Activated T-cell treated with anti-CD3 and anti-CD28 coated beads for 24 hours (primary cell): ENCODE measurements around the gene LUZP2.

Source experiments
- DNase-seq: peaks from one replicate; pipeline ENCODE4 v3.0.0-alpha.2; 2020; ENCODE audit warnings: low read depth

LUZP2 gene

DNA sequence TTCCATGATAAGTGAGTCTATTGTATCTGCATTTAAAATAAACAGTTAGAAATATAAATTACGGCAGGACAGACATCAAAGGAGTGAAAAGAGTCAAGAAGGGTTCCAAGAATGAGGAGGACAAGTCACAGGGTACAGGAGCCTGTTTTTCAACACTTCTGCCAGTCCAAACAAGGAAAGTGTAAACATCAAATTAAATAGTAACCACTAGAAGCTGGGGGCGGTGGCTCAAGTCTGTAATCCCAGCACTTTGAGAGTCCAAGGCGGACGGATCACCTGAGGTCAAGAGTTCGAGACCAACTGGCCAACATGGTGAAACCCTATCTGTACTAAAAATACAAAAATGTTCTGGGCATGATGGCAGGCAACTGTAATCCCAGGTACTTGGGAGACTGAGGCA is 219.6 kb downstream of the LUZP2 start:
- DNase-seq, result no peak

DNA sequence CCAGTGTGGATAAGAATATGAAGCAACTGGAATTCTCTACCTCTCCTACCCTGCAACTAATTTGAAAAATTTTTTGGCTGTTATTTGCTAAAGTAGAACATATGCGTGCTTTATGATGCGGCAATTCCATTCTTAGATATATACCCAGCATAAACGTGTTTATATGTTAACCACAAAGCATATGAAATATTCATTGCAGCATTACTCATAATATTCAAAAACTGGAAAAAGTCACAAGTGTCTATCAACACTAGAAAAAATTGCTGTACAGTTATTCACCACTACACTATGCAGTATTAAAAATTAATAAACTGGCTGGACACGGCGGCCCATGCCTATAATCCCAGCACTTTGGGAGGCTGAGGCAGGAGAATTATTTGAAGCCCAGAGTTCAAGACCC is 226.4 kb downstream of the LUZP2 start:
- DNase-seq, result no peak

DNA sequence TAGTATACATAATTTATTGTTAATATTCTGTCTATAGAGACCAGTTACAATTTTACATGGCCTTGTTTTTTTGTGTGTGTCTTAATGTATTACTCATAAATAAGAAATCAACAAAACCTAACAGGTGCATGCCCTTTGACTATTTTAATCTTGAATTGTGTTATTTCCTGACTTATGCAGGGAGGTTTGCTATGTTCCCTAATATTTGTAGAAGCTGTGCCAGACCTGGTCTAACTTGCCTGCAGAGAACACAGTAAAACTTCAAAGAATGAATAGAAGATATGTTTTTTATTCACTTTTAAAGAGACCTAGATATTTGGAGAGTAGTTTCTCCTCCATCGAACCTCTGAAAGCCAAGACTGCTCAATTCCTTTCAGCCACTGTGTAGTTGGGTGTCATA is 234.7 kb downstream of the LUZP2 start:
- no peak for DNase-seq

DNA sequence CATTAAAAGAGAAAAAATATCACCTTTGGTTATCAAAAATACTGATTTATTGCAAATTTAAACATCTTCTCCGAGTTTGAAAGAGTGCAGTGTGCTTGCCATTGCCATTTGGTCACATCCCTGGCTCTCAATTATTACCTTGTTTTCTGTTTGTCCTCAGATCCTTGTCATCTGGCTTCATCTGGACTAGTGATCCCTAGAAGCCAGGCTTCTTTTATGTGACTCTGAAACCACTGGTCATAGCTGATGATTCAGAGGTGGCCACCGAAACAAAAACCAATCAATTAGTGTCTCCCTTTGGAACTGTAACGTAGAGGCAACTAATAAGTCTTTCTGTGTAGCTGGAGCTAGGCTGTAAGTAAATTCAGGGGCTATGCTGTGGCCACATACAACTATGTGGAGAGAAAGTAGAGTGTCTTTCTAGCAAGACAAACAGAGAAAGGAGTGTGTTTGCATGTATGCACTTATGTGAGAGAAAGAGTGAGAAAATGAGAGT is 237.9 kb downstream of the LUZP2 start:
- DNase-seq, result no peak

DNA sequence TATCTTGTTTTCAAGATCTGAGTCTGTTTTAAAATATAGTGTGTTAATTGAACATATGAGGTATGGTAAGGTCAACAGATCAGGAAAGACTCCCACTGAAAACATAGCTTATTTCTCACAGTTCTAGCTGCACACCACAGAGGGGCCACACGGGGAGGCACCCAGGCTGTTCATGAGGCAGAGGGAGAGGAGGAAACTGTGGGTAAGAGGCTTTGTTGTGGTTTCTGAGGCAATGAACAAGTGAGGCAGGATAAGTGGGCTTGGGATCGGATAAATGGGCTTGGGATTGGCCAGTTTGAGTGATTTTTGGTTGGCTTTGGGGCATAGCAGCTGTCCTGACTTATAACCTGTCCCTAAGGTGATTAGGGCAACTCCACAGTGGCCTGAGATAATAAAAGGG is 242.1 kb downstream of the LUZP2 start:
- DNase-seq, result no peak

DNA sequence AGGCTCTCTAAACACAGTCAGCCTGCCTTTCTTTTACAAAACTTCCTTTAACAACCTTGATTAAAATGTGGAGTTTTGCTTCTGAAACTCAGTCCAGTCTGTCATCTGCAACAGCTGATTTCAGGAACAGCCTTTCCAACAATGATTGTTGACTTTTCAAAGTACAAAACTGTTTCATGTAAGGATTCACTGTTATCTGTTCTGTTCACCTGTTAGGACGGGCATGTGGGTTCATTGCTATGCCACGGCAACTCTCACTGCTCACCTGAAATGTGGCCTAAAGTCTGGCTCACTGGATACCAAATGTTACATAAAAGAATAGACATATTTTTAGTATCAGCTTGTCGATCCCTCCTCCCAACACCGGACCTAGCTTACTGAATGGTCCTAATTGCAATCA is 242.8 kb downstream of the LUZP2 start:
- no peak for DNase-seq

DNA sequence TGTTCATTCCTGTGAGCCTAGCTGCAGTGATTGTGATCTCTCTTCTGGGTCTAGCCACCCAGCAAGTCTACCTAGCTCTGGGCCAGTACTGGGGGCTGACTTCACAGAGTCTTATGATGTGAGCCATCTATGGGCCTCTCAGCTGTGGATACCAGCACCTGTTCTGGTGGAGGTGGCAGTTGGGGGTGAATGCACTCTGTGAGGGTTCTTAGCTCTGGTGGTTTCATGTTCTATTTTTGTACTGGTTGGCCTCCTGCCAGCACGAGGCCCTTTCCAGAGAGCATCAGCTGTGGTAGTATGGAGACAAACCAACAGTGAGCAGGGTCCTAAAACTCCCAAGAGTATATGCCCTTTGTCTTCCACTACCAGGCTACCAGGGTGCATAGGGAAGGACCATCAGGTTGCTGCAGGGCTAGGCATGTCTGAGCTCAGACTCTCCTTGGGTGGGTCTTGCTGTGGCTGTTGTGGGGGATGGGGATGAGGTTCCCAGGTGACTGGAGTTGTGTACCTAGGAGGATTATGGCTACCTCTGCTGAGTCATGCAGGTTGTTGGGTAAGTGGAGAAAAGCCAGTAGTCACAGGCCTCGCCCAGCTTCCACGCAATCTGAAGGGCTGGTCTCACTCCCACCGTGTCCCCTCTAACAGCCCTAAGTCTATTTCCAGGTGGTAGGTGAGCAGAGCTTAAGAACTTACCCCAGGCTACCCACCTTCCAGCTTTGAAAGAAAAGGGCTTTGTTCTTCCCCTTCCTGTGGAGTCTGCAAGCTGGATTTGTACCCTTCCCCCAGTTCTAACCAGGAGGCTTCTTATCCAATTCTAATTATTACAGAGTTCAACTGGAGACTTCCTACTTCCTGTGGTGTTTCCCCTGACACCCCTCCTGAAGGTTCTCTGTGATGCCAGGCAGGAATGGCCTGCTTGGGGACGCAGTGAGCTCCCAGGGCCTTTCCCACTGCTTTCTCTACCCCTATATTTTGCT is 250.7 kb downstream of the LUZP2 start:
- DNase-seq, result no peak

DNA sequence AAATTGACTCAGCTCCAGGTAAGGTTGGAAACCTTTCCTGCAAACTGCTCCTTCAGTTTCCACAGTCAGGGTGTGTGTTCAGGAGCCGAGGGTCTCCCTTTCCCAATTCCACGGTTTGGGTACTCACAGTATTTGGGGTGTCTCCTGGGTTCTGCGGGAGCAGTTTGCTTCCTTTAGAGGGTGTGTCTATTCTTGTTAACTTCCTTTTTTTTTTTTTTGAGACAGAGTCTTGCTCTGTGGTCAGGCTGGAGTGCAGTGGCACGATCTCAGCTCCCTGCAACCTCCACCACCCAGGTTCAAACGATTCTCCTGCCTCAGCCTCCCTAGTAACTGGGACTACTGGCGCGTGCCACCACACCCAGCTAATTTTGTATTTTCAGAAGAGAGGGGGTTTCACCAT is 251.4 kb downstream of the LUZP2 start:
- DNase-seq, result no peak

DNA sequence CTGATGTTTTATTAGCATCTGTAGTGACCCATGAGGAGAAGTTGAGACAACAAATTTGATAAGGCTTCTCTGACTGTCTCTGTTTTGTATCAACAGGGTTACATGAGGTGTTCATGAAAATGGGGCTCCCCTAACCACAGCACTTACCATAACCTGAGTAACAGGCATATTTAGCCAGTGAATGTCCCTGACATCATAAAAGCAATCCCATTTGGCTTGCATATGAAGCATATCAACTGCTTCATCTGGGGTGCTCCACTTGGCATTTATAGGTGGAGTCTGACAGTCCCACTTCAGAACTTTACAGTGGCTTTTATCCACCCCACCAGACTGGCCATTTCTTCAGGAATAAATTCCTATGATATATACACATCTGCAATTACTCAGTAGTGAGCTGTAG is 257.6 kb downstream of the LUZP2 start:
- DNase-seq, result no peak

DNA sequence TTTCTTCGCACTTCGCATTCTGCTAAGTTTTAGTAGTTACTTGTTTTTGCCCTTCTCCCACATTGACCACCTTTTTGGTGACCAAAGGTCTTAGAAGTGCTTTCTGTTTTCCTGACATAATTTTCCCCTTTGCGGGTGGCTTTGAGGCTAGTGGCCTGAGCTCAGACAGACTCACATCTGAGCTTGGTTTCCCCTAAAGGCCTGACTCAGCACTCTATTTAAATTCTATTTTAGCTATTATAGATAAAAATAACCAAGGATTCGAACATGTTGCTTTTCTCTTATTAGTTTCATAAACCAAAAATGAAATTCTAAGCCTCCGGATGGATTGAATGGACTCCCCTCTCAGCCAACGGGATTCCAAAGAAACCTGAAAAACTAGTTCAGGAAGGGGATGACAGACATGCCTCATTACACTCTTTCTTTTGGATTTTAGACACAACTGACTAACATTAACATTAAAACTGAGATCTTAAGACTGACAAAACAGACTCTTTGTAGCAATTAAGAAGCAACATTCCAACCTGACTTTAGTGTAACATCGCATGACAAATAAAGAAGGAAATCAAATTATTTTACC is 258.5 kb downstream of the LUZP2 start:
- no peak for DNase-seq

DNA sequence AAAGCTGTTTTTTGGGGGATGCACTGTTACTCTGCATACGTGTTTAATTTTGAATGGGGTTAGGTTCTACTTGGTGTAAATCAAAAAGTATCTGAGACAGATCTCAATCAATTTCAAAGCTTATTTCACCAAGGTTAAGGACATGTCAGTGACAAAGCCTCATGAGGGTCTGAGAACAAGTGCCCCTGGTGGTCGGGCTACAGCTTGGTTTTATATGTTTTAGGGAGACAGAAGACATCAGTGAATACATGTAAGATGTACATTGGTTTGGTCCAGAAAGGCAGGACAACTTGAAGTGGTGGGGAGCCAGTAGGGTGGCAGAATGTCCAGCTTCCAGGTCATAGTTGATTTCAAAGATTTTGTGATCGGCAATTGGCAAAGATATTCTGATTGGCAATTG is 262.9 kb downstream of the LUZP2 start:
- DNase-seq, result no peak

DNA sequence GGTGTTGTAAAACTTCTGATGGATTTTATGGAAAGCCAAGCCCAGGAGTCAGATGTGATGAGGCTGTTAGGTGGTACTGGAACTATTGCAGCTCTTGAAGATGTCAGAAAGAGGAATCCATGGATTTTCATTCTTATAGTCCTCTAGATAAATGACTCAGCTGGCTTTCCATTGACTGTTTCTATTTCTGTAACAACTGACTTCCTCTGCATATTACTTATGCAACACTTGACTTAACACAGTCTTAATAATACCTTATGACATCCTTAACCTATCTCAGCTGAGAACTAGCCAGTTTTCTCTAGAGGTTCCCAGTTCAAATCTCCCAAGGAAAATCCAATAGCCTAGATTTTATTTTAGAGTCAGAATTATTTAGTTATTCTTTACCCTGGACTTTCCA is 263.8 kb downstream of the LUZP2 start:
- no peak for DNase-seq

DNA sequence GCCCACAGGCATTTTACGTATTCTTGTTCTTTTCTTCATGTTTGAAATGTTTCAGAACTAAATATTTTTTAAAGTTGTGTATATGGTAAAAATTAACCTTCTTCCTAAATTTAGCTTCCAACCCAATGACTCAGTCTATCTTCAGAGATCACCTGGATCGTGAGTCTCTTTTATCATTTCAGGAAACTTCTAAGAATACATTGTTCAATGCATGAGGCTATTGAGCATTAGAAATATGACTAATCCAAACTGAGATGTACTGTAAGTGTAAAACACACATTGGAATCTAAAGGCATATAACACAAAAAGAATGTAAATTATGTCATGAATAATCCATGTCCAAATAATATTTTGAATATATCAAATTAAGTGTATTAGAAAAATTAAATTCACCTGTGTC is 265.2 kb downstream of the LUZP2 start:
- DNase-seq, result no peak

DNA sequence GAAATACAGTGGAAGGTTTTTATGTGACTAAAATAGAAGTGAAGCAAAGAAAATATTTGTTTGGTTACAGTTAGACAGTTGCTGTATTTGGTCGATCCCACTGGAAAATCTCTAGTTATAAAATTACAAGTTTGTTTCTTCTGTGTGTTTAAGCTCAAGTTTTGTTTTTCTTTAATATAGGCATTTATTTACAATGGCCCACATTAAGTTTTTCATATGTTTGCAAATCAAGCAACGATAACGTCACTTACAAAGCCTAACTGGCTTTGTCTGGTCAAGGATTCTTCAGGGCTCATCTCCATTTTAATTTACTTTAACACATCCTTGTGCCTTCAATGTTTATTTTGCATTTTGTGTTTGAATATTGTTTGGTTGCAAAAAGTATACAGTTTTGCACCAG is 270.6 kb downstream of the LUZP2 start:
- no peak for DNase-seq

DNA sequence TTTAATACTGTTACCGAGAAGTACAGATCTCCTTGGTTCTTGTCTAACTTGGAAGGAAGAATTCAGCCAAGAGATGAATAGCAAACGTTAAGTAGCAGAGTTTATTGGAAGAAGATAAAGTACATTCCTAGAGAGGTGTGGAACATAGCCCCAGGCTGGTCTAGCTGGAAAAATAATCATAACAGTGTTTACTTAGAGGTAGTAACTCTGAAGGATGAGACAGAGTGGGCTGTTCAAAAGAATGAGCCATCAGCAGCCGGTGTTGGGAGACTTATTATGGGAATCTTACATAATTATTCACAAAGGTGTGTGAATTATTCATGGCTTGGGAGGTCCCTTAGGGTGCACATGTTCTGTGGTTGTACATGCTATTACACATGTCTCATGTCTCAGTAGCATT is 276.5 kb downstream of the LUZP2 start:
- no peak for DNase-seq

DNA sequence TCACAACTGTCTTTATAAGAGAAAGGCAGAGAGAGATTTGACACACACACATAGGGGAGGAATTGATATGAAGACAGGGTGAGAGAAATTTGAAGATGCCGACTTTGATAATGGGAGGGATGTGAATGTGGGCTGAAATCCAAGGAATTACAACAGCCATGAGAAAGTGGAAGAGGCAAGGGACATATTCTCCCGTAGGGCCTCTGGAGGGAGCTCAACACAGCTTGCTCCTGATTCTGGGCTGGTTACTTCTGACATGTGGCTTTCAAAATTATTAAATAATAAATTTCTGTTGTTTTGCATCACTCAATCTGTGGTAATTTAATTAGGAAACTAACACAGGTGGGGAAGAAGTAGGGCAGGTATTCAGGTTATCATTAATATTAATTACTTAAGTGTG is 282.9 kb downstream of the LUZP2 start:
- DNase-seq, result no peak

DNA sequence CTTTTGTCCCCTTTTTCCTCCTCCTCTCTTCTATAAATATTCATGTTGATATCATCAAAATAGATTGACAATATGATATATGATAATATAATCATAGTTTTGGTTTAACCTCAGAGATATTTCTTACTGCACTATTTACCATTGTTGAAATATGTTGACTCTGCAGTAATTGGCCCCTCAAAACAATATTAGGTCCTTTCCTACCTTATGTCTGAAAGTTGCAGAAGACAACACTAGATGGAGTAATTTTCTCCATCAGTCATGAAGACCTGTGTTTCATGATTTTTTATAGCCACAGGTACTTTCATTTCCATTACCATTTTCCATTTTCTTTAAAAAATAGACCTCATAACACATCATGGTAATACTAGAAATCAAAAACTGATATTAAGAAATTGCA is 284.4 kb downstream of the LUZP2 start:
- no peak for DNase-seq

DNA sequence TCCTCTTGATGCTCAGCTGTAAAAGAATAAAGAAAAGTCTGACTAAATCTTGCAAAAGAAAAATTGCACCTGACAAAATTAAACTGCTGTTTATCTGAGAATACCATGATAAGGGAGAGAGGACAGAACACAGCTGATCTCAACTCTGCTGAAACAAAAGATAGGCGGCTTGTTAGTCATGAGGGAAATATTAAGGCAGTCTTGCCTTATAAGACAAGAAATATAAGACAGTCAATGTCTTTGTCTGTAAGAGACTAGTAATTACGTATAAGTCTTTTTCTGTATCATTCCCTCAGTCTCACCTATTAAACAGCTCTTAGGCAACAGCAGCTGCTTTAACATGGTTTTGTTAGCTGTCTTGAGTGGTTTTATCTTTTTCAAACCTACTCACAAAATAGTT is 296.6 kb downstream of the LUZP2 start:
- DNase-seq, result no peak

DNA sequence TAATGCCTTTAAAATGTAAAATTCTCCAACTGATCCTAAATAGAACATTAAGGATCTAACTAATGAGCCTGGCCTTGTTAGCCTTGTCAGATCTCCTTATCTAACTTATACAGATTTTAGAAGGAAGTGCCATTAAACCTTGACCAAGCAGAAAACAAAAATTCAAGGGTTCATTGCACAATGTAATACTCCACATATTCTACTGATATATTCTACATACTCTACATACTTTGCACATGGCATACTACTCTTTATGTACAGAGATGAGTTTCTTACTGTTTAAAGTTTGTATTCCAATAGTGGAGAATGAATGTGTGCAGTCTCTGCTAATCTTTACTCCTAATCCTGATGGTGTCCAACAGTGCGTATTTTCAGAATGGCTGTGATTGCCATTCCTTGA is 297.2 kb downstream of the LUZP2 start:
- DNase-seq, result no peak

DNA sequence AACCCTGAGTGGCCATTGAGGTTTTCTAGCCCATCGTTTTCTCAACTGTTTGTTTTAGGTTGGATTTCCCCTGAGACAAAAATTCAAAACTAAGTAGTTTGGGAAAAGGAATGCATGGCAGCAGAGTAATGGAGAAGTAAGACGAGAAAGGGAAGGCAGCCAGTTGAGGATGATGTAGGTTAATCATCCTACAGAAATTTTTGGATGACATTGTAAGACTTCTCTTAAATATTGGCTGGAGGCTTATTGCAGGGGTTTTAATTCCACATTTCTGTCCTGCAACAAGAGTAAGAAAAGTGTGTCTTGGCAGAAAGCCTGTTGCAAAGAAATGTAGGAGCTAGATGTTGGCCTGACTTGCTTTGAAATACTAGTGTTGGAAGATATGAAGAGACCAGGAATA is 308.8 kb downstream of the LUZP2 start:
- DNase-seq, result no peak

DNA sequence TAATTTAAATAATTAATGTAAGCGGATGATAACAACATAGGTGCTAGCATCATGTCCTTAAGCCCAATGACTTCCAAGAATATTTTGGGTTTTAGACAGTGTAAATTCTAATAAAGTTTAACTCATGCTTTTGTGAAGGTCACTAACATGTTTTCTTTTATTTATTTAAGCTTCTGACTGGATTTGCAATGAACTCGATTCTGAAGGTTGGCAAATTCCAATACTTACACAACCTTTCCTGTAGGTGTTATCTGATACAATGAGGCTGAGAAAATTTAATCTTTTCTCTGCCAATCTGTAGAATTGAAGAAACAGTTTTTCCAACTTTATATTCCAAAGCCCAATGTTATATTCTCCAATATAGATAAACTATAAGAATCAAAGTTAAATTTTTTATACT is 311.3 kb downstream of the LUZP2 start:
- DNase-seq, result no peak

DNA sequence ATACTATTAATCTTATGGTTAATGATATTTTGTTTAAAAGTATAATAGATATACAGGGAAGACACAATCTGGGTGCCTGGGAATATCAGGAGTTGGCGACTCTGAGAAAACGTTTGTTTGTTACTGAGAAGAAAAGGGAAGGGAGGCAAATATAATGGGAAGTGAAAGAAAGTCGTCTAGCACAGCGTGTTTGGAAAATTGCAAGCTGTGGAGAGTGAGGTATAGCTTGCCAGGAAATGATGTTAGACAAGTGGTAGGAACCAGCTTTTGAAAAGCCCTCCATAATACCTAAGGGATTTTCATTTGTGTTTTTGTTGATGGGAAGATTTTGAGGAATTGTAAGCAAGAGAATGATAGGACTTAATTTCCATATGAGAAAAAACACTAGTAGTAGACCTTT is 322.2 kb downstream of the LUZP2 start:
- no peak for DNase-seq

DNA sequence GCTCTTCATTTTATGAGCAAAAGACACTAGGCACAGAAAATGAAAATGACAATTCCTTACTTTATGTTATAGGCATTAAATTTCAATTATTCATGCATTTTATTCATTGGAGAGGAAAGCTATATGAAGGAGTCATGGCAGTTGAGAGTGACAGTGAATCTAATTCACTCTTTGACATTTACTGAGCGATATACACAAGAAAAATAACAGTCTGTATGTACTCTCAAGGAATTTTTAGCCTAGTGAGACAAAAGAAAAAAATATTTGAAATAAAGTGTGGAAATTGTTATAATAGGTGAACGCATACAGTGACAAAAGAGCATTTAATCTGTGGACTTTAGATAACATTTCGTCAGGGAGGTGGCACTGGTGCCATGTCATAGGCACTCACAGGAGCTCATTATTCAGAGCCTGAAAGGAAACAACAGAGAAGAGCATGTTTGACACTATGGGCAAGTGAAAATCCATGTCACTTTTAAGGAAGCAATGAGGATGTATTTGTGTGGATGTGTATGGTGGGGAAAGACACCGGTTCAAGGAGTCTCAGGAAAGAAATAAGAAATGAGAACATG is 323.1 kb downstream of the LUZP2 start:
- DNase-seq, result no peak
